AG04450 (cell line): Measurements from ENCODE around the gene ZNF805. TPM values are rescaled to one million over a fixed set of nuclear protein-coding genes. Genes with fewer than 3 reads are reported as not detected.
A peak's percentile ranks its signal among the peaks of the same experiment; 100 is the strongest.
"Not testable (repeated sequence)": the region's sequence is repeated elsewhere in the genome, so short reads cannot be mapped to it uniquely, and the experiment has no call there.

Experiments used
- CTCF ChIA-PET: fragments of 300-600, 350-600 bp; formaldehyde crosslinking; extraction: SDS; loops from one replicate; lab custom pipeline; 2022; ENCODE audit warnings: antibody characterized with exemption, inconsistent platforms; lab: Charles Lee
- POLR2A ChIA-PET: fragments of 350-600 bp; formaldehyde crosslinking; extraction: SDS; loops from one replicate; lab custom pipeline; 2021; ENCODE audit warnings: antibody characterized with exemption, inconsistent platforms; lab: Yijun Ruan, JAX
- DNase-seq: peaks from one replicate; pipeline ENCODE4 v3.0.0-alpha.2; 2011; ENCODE audit warnings: low read depth, low spot score
- H3K27ac ChIP-seq: one replicate; pipeline ENCODE4 v1.5.1; 2012; ENCODE audit warnings: low read depth, low read length, control low read depth
- H3K27me3 ChIP-seq: one replicate; pipeline ENCODE4 v1.6.0; 2012; ENCODE audit warnings: low read length; ENCODE audit not compliant: control insufficient read depth, insufficient read depth
- H3K4me3 ChIP-seq: 2 replicates; pipeline ENCODE4 v1.5.1; 2011; ENCODE audit warnings: mild to moderate bottlenecking, low read depth, low read length, control low read depth
- H3K9me3 ChIP-seq: 2 replicates; pipeline ENCODE4 v1.5.1; 2012; ENCODE audit warnings: low read length; ENCODE audit not compliant: control insufficient read depth, insufficient read depth
- CTCF ChIP-seq: IDR thresholded peaks from 2 replicates; pipeline ENCODE4 v1.5.1; 2011; ENCODE audit warnings: low read depth, low read length, control low read depth, inconsistent platforms
- polyA plus RNA-seq: library from polyadenylated mRNA; depleted of rRNA; stranded (reverse); fragments of >200 nt; gene quantifications from 2 replicates; pipeline ENCODE4 v1.2.3, GENCODE V29; 2011

ZNF805 gene
- polyA plus RNA-seq, 1 experiment, result 6.1 TPM

GRCh38 chr19:57276430-57276829 is 36.0 kb downstream of the ZNF805 start:
- ChIA-PET POLR2A (no interaction called here), CTCF (no interaction called here)
- H3K27me3 ChIP-seq, result no peaks in the 10 kb centered on the region
- H3K9me3 ChIP-seq, result no peaks in the 10 kb centered on the region; the same call in 1 of the 2 replicates
- DNase-seq, result no peak
- no peak overlapping the region for H3K27ac ChIP-seq
- no peak overlapping the region for H3K4me3 ChIP-seq
- TF ChIP-seq CTCF, result no peak

DNA sequence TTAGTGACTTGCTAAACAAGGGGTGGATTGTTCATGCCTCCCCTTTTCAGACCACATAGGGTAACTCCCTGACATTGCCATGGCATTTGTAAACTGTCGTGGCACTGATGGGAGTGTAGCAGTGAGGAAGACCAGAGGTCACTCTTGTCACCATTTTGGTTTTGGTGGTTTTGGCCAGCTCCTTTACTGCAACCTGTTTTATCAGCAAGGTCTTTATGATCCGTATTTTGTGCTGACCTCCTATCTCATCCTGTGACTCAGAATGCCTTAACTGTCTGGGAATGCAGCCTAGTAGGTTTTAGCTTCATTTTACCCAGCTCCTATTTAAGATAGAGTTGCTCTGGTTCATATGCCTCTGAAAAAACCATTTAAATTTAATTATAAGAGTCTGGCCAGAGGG is 38.0 kb downstream of the ZNF805 start:
- H3K4me3 ChIP-seq, POLR2A ChIA-PET, DNase-seq, H3K27me3 ChIP-seq, CTCF ChIA-PET, H3K9me3 ChIP-seq: not testable (repeated sequence)
- H3K27ac ChIP-seq, result peak overlapping the region; percentile 52

DNA sequence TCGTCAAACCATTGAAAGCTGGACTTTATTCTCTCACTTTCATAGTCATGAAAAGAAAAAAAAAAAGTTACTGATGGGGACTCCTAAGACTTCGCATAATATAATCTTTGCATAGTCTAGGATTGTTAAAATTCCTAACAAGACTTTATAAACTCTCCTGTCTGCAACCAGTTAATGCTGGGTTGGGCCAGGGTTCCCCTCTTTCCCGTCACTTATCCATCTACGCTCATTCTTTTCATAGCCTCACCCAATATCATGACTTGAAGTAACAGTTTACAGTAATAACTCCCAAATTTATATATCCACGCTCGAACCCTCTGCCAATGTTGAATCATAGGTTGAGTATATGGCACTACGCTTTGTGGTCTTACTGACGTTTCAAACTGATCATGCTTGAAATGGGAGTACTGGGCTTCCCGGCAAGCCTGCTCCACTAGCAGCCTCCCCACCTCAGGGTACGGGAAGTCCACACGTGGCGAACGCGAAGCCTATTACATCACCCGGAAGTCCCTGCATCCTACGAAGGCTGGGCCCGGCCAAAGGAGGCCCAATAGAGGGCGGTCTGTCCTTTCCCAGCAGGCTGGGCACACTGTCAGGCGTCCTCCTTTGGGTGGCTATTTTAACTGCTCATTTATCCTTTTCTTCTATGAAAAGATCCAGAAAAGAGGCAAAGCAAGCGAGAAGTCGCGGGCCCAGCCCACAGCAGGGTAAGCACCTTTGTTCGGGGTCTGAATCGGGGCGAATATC is 39.2 kb downstream of the ZNF805 start:
- peak overlapping the region; percentile 100 for H3K27ac ChIP-seq
- CTCF ChIA-PET, result no interaction called here
- peak; percentile 36 for TF ChIP-seq CTCF
- POLR2A ChIA-PET, result no interaction called here
- H3K27me3 ChIP-seq, result no peaks in the 10 kb centered on the region
- peak; percentile 93 for DNase-seq
- H3K4me3 ChIP-seq, result peak overlapping the region; percentile 96
- no peaks in the 10 kb centered on the region; the same call in 1 of the 2 replicates for H3K9me3 ChIP-seq

DNA sequence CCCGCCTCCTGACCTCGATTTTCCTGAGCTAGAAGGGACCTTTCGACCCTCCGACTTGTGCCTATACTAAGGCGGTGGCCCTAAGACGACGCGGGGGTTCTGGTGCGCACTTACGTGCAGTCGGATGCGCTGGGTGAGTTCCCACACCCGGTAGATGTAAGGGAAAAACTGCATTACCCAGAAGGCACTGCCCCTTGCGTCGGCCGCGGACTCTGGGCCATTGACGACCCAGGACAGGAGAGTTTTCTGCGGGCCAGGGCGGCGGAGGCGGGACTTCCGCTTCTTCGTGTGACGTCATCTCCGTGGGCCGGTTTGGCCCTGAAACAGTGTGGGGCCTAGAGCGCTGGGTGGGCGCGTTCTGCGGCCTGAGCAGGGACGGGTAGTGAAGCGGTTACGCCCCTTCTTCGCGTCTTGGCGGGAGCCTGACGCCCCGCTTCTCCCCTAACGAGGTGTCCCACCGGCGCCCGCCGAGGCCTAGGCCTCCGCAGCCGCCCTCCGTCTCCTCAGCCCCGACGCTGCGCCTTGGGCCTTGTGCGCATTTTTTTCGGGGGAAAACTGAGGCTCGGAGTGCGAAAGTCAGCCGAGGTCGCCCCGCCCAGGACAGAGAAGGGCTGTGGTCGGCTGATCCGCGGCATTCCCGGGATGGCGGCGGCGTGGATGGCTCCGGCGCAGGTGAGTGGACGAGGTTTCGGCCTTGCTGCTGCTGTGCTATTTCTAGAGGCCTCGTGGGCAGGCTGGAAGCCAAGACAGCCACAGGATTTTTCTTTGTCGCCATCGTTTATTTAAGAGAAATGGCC is 39.9 kb downstream of the ZNF805 start, which contains the start of gene ZNF460:
TSS of gene ZNF460 (plus strand) at position 321 of the 797 bp plus-strand sequence. CDS start at position 643, 322 bp downstream.
- POLR2A ChIA-PET, result no interaction called here

DNA sequence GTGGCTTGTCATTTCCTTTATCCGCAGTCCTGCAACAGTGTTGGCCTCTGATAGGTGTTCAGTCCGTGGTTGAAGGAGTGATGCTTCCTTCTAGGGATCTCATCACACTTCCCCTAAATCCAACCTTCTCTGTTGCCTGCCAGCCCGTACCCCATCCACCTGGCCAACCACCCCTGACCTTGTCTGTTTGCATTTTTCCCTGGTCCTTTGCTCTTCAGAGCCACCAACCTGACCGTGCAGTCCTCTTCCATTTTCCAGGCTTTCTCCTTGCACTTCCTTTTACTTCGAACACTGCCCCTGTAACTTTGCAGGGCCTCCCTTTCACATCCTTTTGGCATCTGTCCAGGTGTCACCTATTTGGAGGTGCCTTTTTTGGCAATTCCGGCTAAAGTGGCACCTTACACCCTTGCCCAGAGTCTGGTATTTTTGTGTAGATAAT is 40.5 kb downstream of the ZNF805 start:
- Histone ChIP-seq H3K27me3 (no peaks in the 10 kb centered on the region), H3K9me3 (no peaks in the 10 kb centered on the region; the same call in 1 of the 2 replicates), H3K4me3 (peak overlapping the region; percentile 96), H3K27ac (peak overlapping the region; percentile 100)
- CTCF ChIA-PET, result no interaction called here
- POLR2A ChIA-PET, result interaction anchor here (0.7 kb wide), 1 partner anchor 21 kb away, joined by 7 read pairs; no protein-coding TSS in a partner anchor
- no peak for DNase-seq
- TF ChIP-seq CTCF, result no peak

More for the DNA sequence above, 39.9 kb downstream of the ZNF805 start, which contains the start of gene ZNF460:
- Histone ChIP-seq H3K27ac (peak within 1 kb of the TSS; percentile 100), H3K27me3 (no peaks in the 10 kb centered on the region), H3K4me3 (peak within 1 kb of the TSS; percentile 96), H3K9me3 (no peaks in the 10 kb centered on the region; the same call in 1 of the 2 replicates)
- DNase-seq, result peak; percentile 94
- TF ChIP-seq CTCF, result no peak
- CTCF ChIA-PET, result no interaction called here
